ENCODE data around the gene ZBTB24. TPM values are rescaled to one million over a fixed set of nuclear protein-coding genes. Genes with fewer than 3 reads are reported as not detected.
"Not testable (repeated sequence)": the region's sequence is repeated elsewhere in the genome, so short reads cannot be mapped to it uniquely, and the experiment has no call there.

ZBTB24 gene
- total RNA-seq, 4 donors from 2014 or later: 6.5 to 9.6 (median 8.0) TPM

GRCh38 chr6:109523478-109523877 is 40.5 kb upstream of the ZBTB24 start:
- Histone ChIP-seq H3K36me3 (no peaks in the 10 kb centered on the region), H3K4me3 (no peak overlapping the region), H3K27ac (no peak overlapping the region), H3K27me3 (no peaks in the 10 kb centered on the region), H3K9me3 (peaks cover 0 to 9% (median 0%) of the 10 kb centered on the region in 4 donors), H3K4me1 (no peaks in the 10 kb centered on the region)
- 79 to 80% methylated on average over 2 of the region's 2 CpGs for WGBS, 2 donors
- DNase-seq (ENCODE audit: low spot score in 2 of 2): no peak
- TF ChIP-seq EP300 (IDR thresholded peaks at IDR 0.05): no peak
- no peak for TF ChIP-seq CTCF (IDR thresholded peaks at IDR 0.05)
- no peak for TF ChIP-seq POLR2A (IDR thresholded peaks at IDR 0.05)

GRCh38 chr6:109521080-109521479 is 38.1 kb upstream of the ZBTB24 start:
- no peak for TF ChIP-seq CTCF (IDR thresholded peaks at IDR 0.05)
- TF ChIP-seq EP300 (IDR thresholded peaks at IDR 0.05): no peak
- TF ChIP-seq POLR2A (IDR thresholded peaks at IDR 0.05): no peak
- H3K4me1 ChIP-seq: no peaks in the 10 kb centered on the region
- 71 to 78% methylated on average over 3 of the region's 3 CpGs for WGBS, 2 donors
- H3K36me3 ChIP-seq: no peaks in the 10 kb centered on the region
- H3K27ac ChIP-seq: no peak overlapping the region
- DNase-seq (ENCODE audit: low spot score in 2 of 2): no peak
- H3K27me3 ChIP-seq: no peaks in the 10 kb centered on the region
- H3K9me3 ChIP-seq: peaks cover 0 to 9% (median 0%) of the 10 kb centered on the region in 4 donors
- H3K4me3 ChIP-seq: no peak overlapping the region

GRCh38 chr6:109519647-109520046 is 36.6 kb upstream of the ZBTB24 start:
- DNase-seq (ENCODE audit: low spot score in 2 of 2); H3K9me3 ChIP-seq; H3K4me3 ChIP-seq; H3K36me3 ChIP-seq; H3K27ac ChIP-seq; H3K4me1 ChIP-seq; H3K27me3 ChIP-seq: not testable (repeated sequence)

- Histone ChIP-seq H3K4me1 (no peaks in the 10 kb centered on the region), H3K9me3 (no peaks in the 10 kb centered on the region), H3K27ac (no peak overlapping the region), H3K4me3 (no peak overlapping the region), H3K36me3 (no peaks in the 10 kb centered on the region), H3K27me3 (no peaks in the 10 kb centered on the region)
- TF ChIP-seq EP300 (IDR thresholded peaks at IDR 0.05) (no peak), CTCF (IDR thresholded peaks at IDR 0.05) (no peak), POLR2A (IDR thresholded peaks at IDR 0.05) (no peak)
- no peak for DNase-seq (ENCODE audit: low spot score in 2 of 2)
- WGBS, 2 donors: 47 to 79% methylated on average over 3 of the region's 3 CpGs
These were observed 33.9 kb upstream of the ZBTB24 start for GRCh38 chr6:109516929-109517328.

GRCh38 chr6:109515781-109516409 is 32.9 kb upstream of the ZBTB24 start:
- WGBS, 2 donors: 73 to 74% methylated on average over 6 of the region's 6 CpGs
- Histone ChIP-seq H3K27me3 (no peaks in the 10 kb centered on the region), H3K4me3 (no peak overlapping the region), H3K27ac (no peak overlapping the region), H3K4me1 (no peaks in the 10 kb centered on the region), H3K36me3 (no peaks in the 10 kb centered on the region), H3K9me3 (no peaks in the 10 kb centered on the region)
- DNase-seq (ENCODE audit: low spot score in 2 of 2): no peak
- TF ChIP-seq CTCF (IDR thresholded peaks at IDR 0.05) (no peak), EP300 (IDR thresholded peaks at IDR 0.05) (no peak), POLR2A (IDR thresholded peaks at IDR 0.05) (no peak)

- Histone ChIP-seq H3K36me3 (no peaks in the 10 kb centered on the region), H3K4me3 (no peak overlapping the region), H3K27me3 (no peaks in the 10 kb centered on the region), H3K4me1 (no peaks in the 10 kb centered on the region), H3K9me3 (no peaks in the 10 kb centered on the region), H3K27ac (no peak overlapping the region)
- no peak for TF ChIP-seq POLR2A (IDR thresholded peaks at IDR 0.05)
- TF ChIP-seq CTCF (IDR thresholded peaks at IDR 0.05): no peak
- no peak for TF ChIP-seq EP300 (IDR thresholded peaks at IDR 0.05)
- DNase-seq (ENCODE audit: low spot score in 2 of 2): no peak
- WGBS, 2 donors: 88 to 96% methylated on average over 3 of the region's 3 CpGs
These were observed 31.9 kb upstream of the ZBTB24 start for GRCh38 chr6:109514946-109515345.
